NOMO-1 treated with dmso at 0.1 percent for 144 hours (cell line): ENCODE data around the gene ZNF674.

Experiments
- DNase-seq: peaks from one replicate; lab custom pipeline; 2025; ENCODE audit not compliant: unreplicated experiment; lab: John Stamatoyannopoulos, UW

The ZNF674 gene

GRCh38 chrX:46545111-46546005 lies at the start of gene ZNF674:
Gene ZNF674, minus strand, starts transcription at chrX:46545421. Its CDS starts 3,334 bp downstream, at chrX:46542087.
- DNase-seq: peak; percentile 68

- no peak for DNase-seq
Measured at GRCh38 chrX:46589977-46590723, 44.9 kb upstream of the ZNF674 start.

- no peak for DNase-seq
Measured at GRCh38 chrX:46588263-46588662, 43.0 kb upstream of the ZNF674 start.

- DNase-seq: no peak
Measured at GRCh38 chrX:46587753-46588171, 42.5 kb upstream of the ZNF674 start.

GRCh38 chrX:46587158-46587557 lies 41.9 kb upstream of the ZNF674 start:
- no peak for DNase-seq

- DNase-seq: no peak
Measured at GRCh38 chrX:46584736-46585135, 39.5 kb upstream of the ZNF674 start.

- DNase-seq: no peak
Measured at GRCh38 chrX:46582966-46583365, 37.7 kb upstream of the ZNF674 start.

- no peak for DNase-seq
Measured at GRCh38 chrX:46582325-46582724, 37.1 kb upstream of the ZNF674 start.

GRCh38 chrX:46580613-46581012 lies 35.4 kb upstream of the ZNF674 start:
- no peak for DNase-seq

GRCh38 chrX:46579250-46579649 lies 34.0 kb upstream of the ZNF674 start:
- DNase-seq: no peak

- no peak for DNase-seq
Measured at GRCh38 chrX:46577221-46578005, 32.2 kb upstream of the ZNF674 start.

- no peak for DNase-seq
Measured at GRCh38 chrX:46576458-46576857, 31.2 kb upstream of the ZNF674 start.

- DNase-seq: no peak
Measured at GRCh38 chrX:46575991-46576392, 30.8 kb upstream of the ZNF674 start.

- no peak for DNase-seq
Measured at GRCh38 chrX:46575586-46575985, 30.4 kb upstream of the ZNF674 start.

- no peak for DNase-seq
Measured at GRCh38 chrX:46574774-46575381, 29.7 kb upstream of the ZNF674 start.

GRCh38 chrX:46573892-46574773 lies 28.9 kb upstream of the ZNF674 start:
- no peak for DNase-seq

GRCh38 chrX:46573331-46573891 lies 28.2 kb upstream of the ZNF674 start, which contains the start of gene CHST7:
Gene CHST7, plus strand, starts transcription at chrX:46573765. Its CDS starts 167 bp downstream, at chrX:46573932.
- peak; percentile 29 for DNase-seq

- DNase-seq: no peak
Measured at GRCh38 chrX:46572340-46572936, 27.2 kb upstream of the ZNF674 start.
